HEK293T (cell line): ENCODE measurements around the gene INPP4B.

Source experiments
- FOXA1 ChIP-seq: fragments of 450-650 bp; IDR thresholded peaks from 2 replicates; pipeline ENCODE4 v1.6.1; 2016; ENCODE audit warnings: mild to moderate bottlenecking
- FOXM1 ChIP-seq: fragments of 450-650 bp; IDR thresholded peaks from 2 replicates; pipeline ENCODE4 v1.6.1; 2017; ENCODE audit warnings: mild to moderate bottlenecking, borderline replicate concordance
- SP1 ChIP-seq: fragments of 450-650 bp; IDR thresholded peaks from 2 replicates; pipeline ENCODE4 v1.6.1; 2017
- ZNF384 ChIP-seq: fragments of 450-650 bp; IDR thresholded peaks from 2 replicates; pipeline ENCODE4 v1.6.1; 2016

DNA sequence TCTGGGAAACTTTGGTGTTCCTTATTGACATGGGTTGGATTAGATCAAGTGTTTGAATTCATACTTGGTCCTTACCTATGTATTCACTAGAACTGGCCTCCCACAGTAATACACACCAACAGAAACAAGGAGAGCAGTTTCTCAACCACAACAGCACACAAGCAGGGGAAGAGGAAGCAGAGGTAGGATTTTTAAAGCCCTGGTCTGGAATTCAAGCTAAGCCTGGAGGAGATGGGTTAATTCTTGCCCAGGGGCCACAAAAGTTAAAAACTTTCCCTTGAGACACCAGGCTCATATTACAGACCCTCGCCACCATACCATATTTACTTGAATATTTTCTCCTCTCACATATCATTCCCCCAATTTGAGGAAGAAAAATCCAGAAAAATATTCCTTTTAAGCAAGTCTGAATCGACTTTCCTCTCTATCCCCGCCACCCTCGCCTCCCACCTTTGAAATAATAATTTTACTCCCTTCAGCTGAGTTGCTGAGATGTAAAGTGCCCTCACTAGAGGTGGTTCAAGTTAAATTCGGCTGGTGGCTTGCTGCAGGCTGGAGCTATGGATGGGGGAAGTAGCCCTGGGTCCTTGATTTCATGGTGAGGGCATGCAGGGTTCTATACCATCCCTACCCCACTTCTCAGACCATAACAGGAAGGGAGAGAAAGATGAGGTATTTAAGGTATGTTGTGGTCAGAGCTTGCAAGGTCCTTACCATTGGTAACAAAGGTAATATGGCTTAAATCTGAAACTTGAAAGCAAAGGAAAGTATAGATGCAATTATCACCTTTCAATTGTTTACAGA lies 440.2 kb downstream of the INPP4B start:
- TF ChIP-seq FOXM1 (no peak), FOXA1 (no peak), ZNF384 (no peak), SP1 (no peak)
